Gastroesophageal sphincter (tissue), 3 donors: ENCODE measurements around the gene CORIN.

Experiments
- EP300 ChIP-seq: sonication (generic); formaldehyde crosslinking; IDR thresholded peaks from one replicate; pipeline ENCODE4 v1.6.1; 2017; ENCODE audit warnings: antibody characterized with exemption, mild to moderate bottlenecking
- POLR2A ChIP-seq, 2 donors: fragments of 450-650 bp; IDR thresholded peaks; one replicate each; pipeline ENCODE4 v1.6.1; 2017; ENCODE audit warnings: antibody characterized with exemption in 2 of 2, mild to moderate bottlenecking in 2 of 2, moderate library complexity in 1 of 2
- POLR2AphosphoS5 ChIP-seq: sonication (generic); formaldehyde crosslinking; IDR thresholded peaks from one replicate; pipeline ENCODE4 v1.6.1; 2017; ENCODE audit warnings: antibody characterized with exemption
- TF ChIP-seq, protein P1 (sequence below), 4 experiments: fragments of 200-600 bp in 2 of 4; fragments of 450-650 bp in 2 of 4; sonication (generic) in 1 of 4; IDR thresholded peaks; one replicate each; pipeline ENCODE4 v1.5.1; 2017 to 2019; ENCODE audit warnings: antibody characterized with exemption in 4 of 4, mild to moderate bottlenecking in 2 of 4, moderate library complexity in 2 of 4

GRCh38 chr4:47774079-47774478 is 63.8 kb downstream of the CORIN start:
- TF ChIP-seq, protein P1, sequence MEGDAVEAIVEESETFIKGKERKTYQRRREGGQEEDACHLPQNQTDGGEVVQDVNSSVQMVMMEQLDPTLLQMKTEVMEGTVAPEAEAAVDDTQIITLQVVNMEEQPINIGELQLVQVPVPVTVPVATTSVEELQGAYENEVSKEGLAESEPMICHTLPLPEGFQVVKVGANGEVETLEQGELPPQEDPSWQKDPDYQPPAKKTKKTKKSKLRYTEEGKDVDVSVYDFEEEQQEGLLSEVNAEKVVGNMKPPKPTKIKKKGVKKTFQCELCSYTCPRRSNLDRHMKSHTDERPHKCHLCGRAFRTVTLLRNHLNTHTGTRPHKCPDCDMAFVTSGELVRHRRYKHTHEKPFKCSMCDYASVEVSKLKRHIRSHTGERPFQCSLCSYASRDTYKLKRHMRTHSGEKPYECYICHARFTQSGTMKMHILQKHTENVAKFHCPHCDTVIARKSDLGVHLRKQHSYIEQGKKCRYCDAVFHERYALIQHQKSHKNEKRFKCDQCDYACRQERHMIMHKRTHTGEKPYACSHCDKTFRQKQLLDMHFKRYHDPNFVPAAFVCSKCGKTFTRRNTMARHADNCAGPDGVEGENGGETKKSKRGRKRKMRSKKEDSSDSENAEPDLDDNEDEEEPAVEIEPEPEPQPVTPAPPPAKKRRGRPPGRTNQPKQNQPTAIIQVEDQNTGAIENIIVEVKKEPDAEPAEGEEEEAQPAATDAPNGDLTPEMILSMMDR (IDR thresholded peaks at IDR 0.05), result no peak
- TF ChIP-seq POLR2AphosphoS5 (no peak), POLR2A (IDR thresholded peaks at IDR 0.05) (no peak), EP300 (no peak)
